ENCODE data around the gene SGTA. TPM values are rescaled to one million over a fixed set of nuclear protein-coding genes. Genes with fewer than 3 reads are reported as not detected.
"Not testable (repeated sequence)": the region's sequence is repeated elsewhere in the genome, so short reads cannot be mapped to it uniquely, and the experiment has no call there.

The SGTA gene
- total and polyA plus RNA-seq, 5 donors from 2014 or later, result 28.2 to 35.7 (median 32.1) TPM

DNA sequence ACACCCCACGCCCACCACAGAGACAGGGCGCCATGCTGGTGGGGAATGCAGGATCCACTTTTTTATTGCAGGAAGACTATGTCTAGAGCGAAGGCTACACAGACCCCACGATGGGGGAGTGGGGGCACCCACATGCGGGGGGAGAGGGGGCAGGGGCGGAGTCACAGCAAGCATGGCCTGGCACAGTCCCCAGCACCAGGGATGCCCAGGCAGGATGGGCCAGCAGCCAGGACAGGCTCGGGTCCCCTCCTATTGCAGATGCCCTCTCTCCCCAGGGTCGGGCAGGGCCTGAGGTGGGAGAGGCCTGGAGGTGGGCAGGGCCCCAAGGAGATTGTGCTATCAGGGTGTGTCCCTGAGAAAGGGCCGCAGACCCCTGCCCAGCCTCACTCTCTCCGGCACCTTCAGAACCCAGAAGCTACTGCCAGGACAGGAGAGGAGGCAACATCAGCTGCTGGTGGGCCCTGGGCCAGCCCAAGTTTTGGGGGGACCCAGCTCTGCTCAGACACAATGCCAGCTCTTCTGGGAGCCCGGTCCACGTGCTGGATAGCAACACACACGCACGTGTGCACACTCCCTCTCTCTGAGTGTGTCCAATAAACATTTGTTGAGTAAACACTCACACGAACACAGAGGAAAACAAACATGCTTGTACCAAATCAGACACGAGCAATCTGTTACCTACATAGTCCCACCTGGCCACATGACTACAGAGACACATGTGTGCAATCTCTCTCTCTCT is 68.4 kb downstream of the SGTA start:
- Histone ChIP-seq H3K27ac (ENCODE audit: insufficient read depth, low read length, poor library complexity, severe bottlenecking) (no peak overlapping the region), H3K27me3 (ENCODE audit: control insufficient read depth, insufficient read depth, low read length) (no peaks in the 10 kb centered on the region), H3K36me3 (ENCODE audit: control insufficient read depth, insufficient read depth, low read length) (no peaks in the 10 kb centered on the region), H3K9me3 (ENCODE audit: control insufficient read depth in 2 of 2, low read length in 2 of 2) (peaks cover 6 to 8% of the 10 kb centered on the region in 2 experiments), H3K4me3 (ENCODE audit: low read depth, low read length) (no peak overlapping the region), H3K4me1 (ENCODE audit: control insufficient read depth, insufficient read depth, low read length, poor library complexity, severe bottlenecking) (no peaks in the 10 kb centered on the region)
- Mint-ChIP-seq H3K4me3 (no peak overlapping the region), H3K36me3 (no peaks in the 10 kb centered on the region), H3K9me3 (peaks cover 0 to 10% (median 5%) of the 10 kb centered on the region in 7 donors), H3K27me3 (peaks cover 20% of the 10 kb centered on the region), H3K27ac (no peak overlapping the region), H3K4me1 (peaks cover 0 to 2% (median 0%) of the 10 kb centered on the region in 4 donors)
- ATAC-seq (ENCODE audit: low read depth in 2 of 2) (no peak), DNase-seq (no peak)

DNA sequence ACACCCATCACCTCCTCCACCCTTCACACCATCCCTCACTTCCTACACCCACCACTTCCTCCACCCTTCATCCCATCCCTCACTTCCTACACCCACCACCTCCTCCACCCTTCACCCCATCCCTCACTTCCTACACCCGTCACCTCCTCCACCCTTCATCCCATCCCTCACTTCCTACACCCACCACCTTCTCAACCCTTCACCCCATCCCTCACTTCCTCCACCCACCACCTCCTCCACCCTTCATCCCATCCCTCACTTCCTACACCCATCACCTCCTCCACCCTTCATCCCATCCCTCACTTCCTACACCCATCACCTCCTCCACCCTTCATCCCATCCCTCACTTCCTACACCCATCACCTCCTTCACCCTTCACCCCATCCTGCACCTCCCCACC is 69.0 kb downstream of the SGTA start:
- H3K4me1 Mint-ChIP-seq; H3K4me3 Mint-ChIP-seq; H3K27ac ChIP-seq (ENCODE audit: insufficient read depth, low read length, poor library complexity, severe bottlenecking); H3K9me3 ChIP-seq (ENCODE audit: control insufficient read depth in 2 of 2, low read length in 2 of 2); H3K36me3 Mint-ChIP-seq; H3K36me3 ChIP-seq (ENCODE audit: control insufficient read depth, insufficient read depth, low read length); ATAC-seq (ENCODE audit: low read depth in 2 of 2); H3K27me3 ChIP-seq (ENCODE audit: control insufficient read depth, insufficient read depth, low read length); H3K4me1 ChIP-seq (ENCODE audit: control insufficient read depth, insufficient read depth, low read length, poor library complexity, severe bottlenecking); H3K4me3 ChIP-seq (ENCODE audit: low read depth, low read length); H3K27ac Mint-ChIP-seq; DNase-seq: not testable (repeated sequence)
- peaks cover 0 to 10% (median 5%) of the 10 kb centered on the region in 7 donors for H3K9me3 Mint-ChIP-seq
- H3K27me3 Mint-ChIP-seq, result peaks cover 14% of the 10 kb centered on the region

DNA sequence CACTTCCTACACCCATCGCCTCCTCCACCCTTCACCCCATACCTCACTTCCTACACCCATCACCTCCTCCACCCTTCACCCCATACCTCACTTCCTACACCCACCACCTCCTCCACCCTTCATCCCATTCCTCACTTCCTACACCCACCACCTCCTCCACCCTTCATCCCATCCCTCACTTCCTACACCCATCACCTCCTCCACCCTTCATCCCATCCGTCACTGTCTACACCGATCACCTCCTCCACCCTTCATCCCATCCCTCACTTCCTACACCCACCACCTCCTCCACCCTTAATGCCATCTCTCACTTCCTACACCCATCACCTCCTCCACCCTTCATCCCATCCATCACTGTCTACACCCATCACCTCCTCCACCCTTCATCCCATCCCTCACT is 69.9 kb downstream of the SGTA start:
- H3K36me3 ChIP-seq (ENCODE audit: control insufficient read depth, insufficient read depth, low read length); H3K27ac Mint-ChIP-seq; H3K4me1 ChIP-seq (ENCODE audit: control insufficient read depth, insufficient read depth, low read length, poor library complexity, severe bottlenecking); H3K4me1 Mint-ChIP-seq; H3K9me3 ChIP-seq (ENCODE audit: control insufficient read depth in 2 of 2, low read length in 2 of 2); ATAC-seq (ENCODE audit: low read depth in 2 of 2); H3K27ac ChIP-seq (ENCODE audit: insufficient read depth, low read length, poor library complexity, severe bottlenecking); H3K4me3 Mint-ChIP-seq; DNase-seq; H3K4me3 ChIP-seq (ENCODE audit: low read depth, low read length); H3K36me3 Mint-ChIP-seq; H3K27me3 ChIP-seq (ENCODE audit: control insufficient read depth, insufficient read depth, low read length): not testable (repeated sequence)
- Mint-ChIP-seq H3K9me3 (peaks cover 0 to 10% (median 5%) of the 10 kb centered on the region in 7 donors), H3K27me3 (peaks cover 13% of the 10 kb centered on the region)

DNA sequence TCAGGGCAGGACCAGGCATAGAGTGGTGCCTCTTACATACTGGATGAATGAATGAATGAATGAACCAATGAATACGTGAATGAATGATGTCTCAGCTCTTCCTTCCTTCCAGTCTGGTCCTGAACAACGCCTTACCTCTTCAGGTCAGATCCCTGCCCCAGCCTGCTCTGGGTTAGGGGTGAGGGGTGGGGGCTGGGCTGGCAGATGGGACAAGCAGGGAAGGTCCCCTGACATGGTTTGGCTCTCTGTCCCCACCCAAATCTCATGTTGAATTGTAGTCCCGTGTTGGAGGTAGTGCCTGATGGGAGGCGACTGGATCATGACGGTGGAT is 71.2 kb downstream of the SGTA start:
- H3K27ac ChIP-seq (ENCODE audit: insufficient read depth, low read length, poor library complexity, severe bottlenecking), result no peak overlapping the region
- H3K27ac Mint-ChIP-seq, result no peak overlapping the region
- no peaks in the 10 kb centered on the region for H3K36me3 Mint-ChIP-seq
- peaks cover 0 to 10% (median 5%) of the 10 kb centered on the region in 7 donors for H3K9me3 Mint-ChIP-seq
- no peaks in the 10 kb centered on the region for H3K36me3 ChIP-seq (ENCODE audit: control insufficient read depth, insufficient read depth, low read length)
- no peak overlapping the region for H3K4me3 Mint-ChIP-seq
- H3K9me3 ChIP-seq (ENCODE audit: control insufficient read depth in 2 of 2, low read length in 2 of 2), result peaks cover 6 to 8% of the 10 kb centered on the region in 2 experiments
- no peaks in the 10 kb centered on the region for H3K4me1 ChIP-seq (ENCODE audit: control insufficient read depth, insufficient read depth, low read length, poor library complexity, severe bottlenecking)
- no peaks in the 10 kb centered on the region for H3K4me1 Mint-ChIP-seq
- DNase-seq (no peak), ATAC-seq (ENCODE audit: low read depth in 2 of 2) (no peak)
- peaks cover 13% of the 10 kb centered on the region for H3K27me3 Mint-ChIP-seq
- no peak overlapping the region for H3K4me3 ChIP-seq (ENCODE audit: low read depth, low read length)
- H3K27me3 ChIP-seq (ENCODE audit: control insufficient read depth, insufficient read depth, low read length), result no peaks in the 10 kb centered on the region

DNA sequence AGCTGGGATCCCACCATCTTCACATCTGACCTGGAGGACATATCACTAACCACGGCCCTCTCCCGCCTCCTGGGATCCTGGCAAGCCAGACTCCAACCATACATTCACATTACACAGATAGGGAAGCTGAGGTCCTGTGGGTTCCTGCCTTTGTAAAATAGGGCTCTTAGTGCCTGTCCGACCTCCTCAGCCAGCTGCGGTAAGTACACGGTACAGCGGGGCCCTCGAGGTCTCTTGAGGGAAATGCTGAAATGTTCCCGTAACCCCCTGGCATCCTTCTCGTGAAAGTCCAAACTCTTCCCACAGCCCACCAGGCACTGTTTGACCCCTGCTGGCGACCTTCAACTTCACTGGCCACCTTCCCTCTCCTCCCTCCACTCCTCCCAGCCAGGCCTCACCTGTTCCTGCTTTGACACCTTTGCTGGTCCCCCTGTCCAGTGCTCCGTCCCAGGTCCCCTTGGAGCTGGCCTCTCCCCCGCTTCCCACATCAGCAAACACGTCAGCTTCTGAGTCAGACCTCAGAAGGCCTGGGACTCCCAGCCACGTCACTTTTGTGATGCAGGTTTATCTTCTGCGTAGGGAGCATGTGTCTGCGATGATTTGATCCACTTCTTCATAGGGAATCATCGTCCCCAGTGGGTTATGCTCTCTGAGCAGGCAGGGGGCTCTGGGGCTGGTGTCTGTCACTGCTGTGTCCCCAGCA is 71.8 kb downstream of the SGTA start:
- Histone ChIP-seq H3K27me3 (ENCODE audit: control insufficient read depth, insufficient read depth, low read length) (no peaks in the 10 kb centered on the region), H3K4me1 (ENCODE audit: control insufficient read depth, insufficient read depth, low read length, poor library complexity, severe bottlenecking) (no peaks in the 10 kb centered on the region), H3K27ac (ENCODE audit: insufficient read depth, low read length, poor library complexity, severe bottlenecking) (no peak overlapping the region), H3K4me3 (ENCODE audit: low read depth, low read length) (no peak overlapping the region), H3K36me3 (ENCODE audit: control insufficient read depth, insufficient read depth, low read length) (no peaks in the 10 kb centered on the region), H3K9me3 (ENCODE audit: control insufficient read depth in 2 of 2, low read length in 2 of 2) (peaks cover 6 to 8% of the 10 kb centered on the region in 2 experiments)
- H3K27ac Mint-ChIP-seq, result no peak overlapping the region
- no peak for DNase-seq
- no peaks in the 10 kb centered on the region for H3K36me3 Mint-ChIP-seq
- no peak overlapping the region for H3K4me3 Mint-ChIP-seq
- H3K27me3 Mint-ChIP-seq, result peaks cover 13% of the 10 kb centered on the region
- H3K9me3 Mint-ChIP-seq, result peaks cover 0 to 10% (median 5%) of the 10 kb centered on the region in 7 donors
- ATAC-seq (ENCODE audit: low read depth in 2 of 2), result no peak
- no peaks in the 10 kb centered on the region for H3K4me1 Mint-ChIP-seq

DNA sequence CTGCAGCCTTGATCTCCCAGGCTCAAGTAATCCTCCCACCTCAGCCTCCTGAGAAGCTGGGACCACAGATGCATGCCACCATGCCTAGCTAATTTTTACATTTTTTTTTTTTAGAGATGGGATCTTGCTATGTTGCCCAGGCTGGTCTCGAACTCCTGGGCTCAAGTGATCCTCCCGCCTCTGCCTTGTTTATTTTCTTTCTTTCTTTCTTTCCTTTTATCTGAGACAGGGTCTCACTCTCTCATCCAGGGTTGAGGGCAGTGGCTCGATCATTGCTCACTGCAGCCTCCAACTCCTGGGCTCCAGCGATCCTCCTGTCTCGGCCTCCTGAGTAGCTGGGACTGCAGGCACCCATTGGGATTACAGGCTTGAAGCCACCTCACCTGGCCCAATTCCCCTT is 76.8 kb downstream of the SGTA start:
- Mint-ChIP-seq H3K4me1 (peaks cover 0 to 8% (median 0%) of the 10 kb centered on the region in 4 donors), H3K9me3 (no peaks in the 10 kb centered on the region), H3K27me3 (peaks cover 3% of the 10 kb centered on the region), H3K27ac (no peak overlapping the region), H3K36me3 (no peaks in the 10 kb centered on the region), H3K4me3 (no peak overlapping the region)
- no peaks in the 10 kb centered on the region for H3K9me3 ChIP-seq (ENCODE audit: control insufficient read depth in 2 of 2, low read length in 2 of 2)
- H3K27me3 ChIP-seq (ENCODE audit: control insufficient read depth, insufficient read depth, low read length), result no peaks in the 10 kb centered on the region
- no peak for ATAC-seq (ENCODE audit: low read depth in 2 of 2)
- H3K27ac ChIP-seq (ENCODE audit: insufficient read depth, low read length, poor library complexity, severe bottlenecking), result no peak overlapping the region
- H3K4me3 ChIP-seq (ENCODE audit: low read depth, low read length), result no peak overlapping the region
- no peaks in the 10 kb centered on the region for H3K36me3 ChIP-seq (ENCODE audit: control insufficient read depth, insufficient read depth, low read length)
- H3K4me1 ChIP-seq (ENCODE audit: control insufficient read depth, insufficient read depth, low read length, poor library complexity, severe bottlenecking), result peaks cover 13% of the 10 kb centered on the region
- DNase-seq, result no peak

Other genes starting within 250 kb of the SGTA start
- 1.4 TPM for gene GNG7, start 80.6 kb downstream of the SGTA start, total RNA-seq
- 1 to 10 TPM in 3 of 4 donors, under 1 TPM in 1; 0.65 to 1.6 (median 1.1) TPM for gene GNG7, start 80.6 kb downstream of the SGTA start, polyA plus RNA-seq
- not detected for gene DIRAS1, start 61.9 kb downstream of the SGTA start, total RNA-seq
- gene DIRAS1, start 61.9 kb downstream of the SGTA start, polyA plus RNA-seq, result not detected
- gene SLC39A3, start 43.3 kb downstream of the SGTA start, total RNA-seq, result 14.6 TPM
- gene SLC39A3, start 43.3 kb downstream of the SGTA start, polyA plus RNA-seq, result 10 to 100 TPM; 35.1 to 41.8 (median 36.9) TPM
- 26.5 TPM for gene THOP1, start 2.2 kb upstream of the SGTA start, total RNA-seq
- 10 to 100 TPM; 20.0 to 28.0 (median 23.3) TPM for gene THOP1, start 2.2 kb upstream of the SGTA start, polyA plus RNA-seq
- 3.3 TPM for gene ZNF554, start 36.6 kb upstream of the SGTA start, total RNA-seq
- 1 to 10 TPM; 1.8 to 6.1 (median 3.5) TPM for gene ZNF554, start 36.6 kb upstream of the SGTA start, polyA plus RNA-seq
- gene ZNF555, start 58.2 kb upstream of the SGTA start, total RNA-seq, result 3.0 TPM
- gene ZNF555, start 58.2 kb upstream of the SGTA start, polyA plus RNA-seq, result 1 to 10 TPM; 2.0 to 7.3 (median 7.1) TPM
- gene ZNF556, start 84.1 kb upstream of the SGTA start, total RNA-seq, result not detected
- not detected for gene ZNF556, start 84.1 kb upstream of the SGTA start, polyA plus RNA-seq
- gene ZNF57, start 117.7 kb upstream of the SGTA start, total RNA-seq, result 3.0 TPM
- 1 to 10 TPM; 3.2 to 7.6 (median 4.7) TPM for gene ZNF57, start 117.7 kb upstream of the SGTA start, polyA plus RNA-seq
- gene ZNF77, start 161.7 kb upstream of the SGTA start, total RNA-seq, result 2.4 TPM
- 1 to 10 TPM in 3 of 4 donors, under 1 TPM in 1; 0.48 to 3.0 (median 2.3) TPM for gene ZNF77, start 161.7 kb upstream of the SGTA start, polyA plus RNA-seq
- not detected for gene TLE6, start 194.3 kb upstream of the SGTA start, total RNA-seq
- gene TLE6, start 194.3 kb upstream of the SGTA start, polyA plus RNA-seq, result not detected
- gene TLE2, start 246.0 kb upstream of the SGTA start, total RNA-seq, result 9.3 TPM
- gene TLE2, start 246.0 kb upstream of the SGTA start, polyA plus RNA-seq, result 1 to 10 TPM; 3.1 to 4.5 (median 3.9) TPM